GM21528 (cell line): ENCODE data around the gene ABHD16B.
"Not testable (repeated sequence)": the region's sequence is repeated elsewhere in the genome, so short reads cannot be mapped to it uniquely, and the experiment has no call there.

Experiments
- ATAC-seq: cut with Tn5 transposase; IDR thresholded peaks from one replicate; pipeline ENCODE4 v1.9.1; 2021; ENCODE audit warnings: mild to moderate bottlenecking, moderate library complexity; ENCODE audit not compliant: unreplicated experiment, low FRiP score

Gene ABHD16B

DNA sequence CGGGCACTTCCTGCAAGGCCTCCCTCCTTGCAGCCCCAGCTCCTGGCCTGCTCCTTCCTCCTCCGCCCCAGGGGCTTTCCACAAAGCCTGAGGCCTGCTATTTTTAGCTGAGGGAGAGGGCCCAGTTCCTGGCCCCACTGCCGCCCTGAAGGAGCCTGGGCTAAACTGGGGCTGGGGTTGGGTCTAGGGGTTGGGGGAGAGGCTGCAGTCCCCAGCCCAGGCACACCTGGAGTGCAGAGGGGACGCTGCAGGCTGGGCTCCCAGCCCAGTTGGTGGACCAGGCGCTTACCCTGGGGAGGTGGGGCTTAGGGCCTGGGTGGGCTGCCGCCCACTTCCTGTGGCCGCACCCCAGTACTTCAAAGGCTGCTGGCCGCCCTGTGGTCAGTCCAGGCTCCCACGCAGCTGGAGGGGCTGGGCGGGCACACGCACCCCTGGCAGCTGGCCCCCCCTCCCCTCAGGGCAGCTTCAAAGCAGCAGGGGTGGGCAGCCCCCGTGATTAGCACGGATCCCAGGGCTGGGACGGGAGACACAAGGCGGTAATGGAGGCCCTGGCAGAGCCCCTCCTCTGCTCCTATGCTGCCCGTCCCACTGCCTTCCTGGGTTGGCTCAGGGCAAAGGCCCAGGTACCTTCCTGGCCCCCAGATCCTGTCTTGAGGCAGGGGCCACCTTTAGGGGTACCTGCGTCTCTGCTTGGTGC, 7.1 kb upstream of the ABHD16B start:
- no peak for ATAC-seq

- no peak for ATAC-seq
Measured at GRCh38 chr20:63854766-63855362, 6.4 kb upstream of the ABHD16B start.

GRCh38 chr20:63855363-63856097, 5.8 kb upstream of the ABHD16B start:
- ATAC-seq: no peak

DNA sequence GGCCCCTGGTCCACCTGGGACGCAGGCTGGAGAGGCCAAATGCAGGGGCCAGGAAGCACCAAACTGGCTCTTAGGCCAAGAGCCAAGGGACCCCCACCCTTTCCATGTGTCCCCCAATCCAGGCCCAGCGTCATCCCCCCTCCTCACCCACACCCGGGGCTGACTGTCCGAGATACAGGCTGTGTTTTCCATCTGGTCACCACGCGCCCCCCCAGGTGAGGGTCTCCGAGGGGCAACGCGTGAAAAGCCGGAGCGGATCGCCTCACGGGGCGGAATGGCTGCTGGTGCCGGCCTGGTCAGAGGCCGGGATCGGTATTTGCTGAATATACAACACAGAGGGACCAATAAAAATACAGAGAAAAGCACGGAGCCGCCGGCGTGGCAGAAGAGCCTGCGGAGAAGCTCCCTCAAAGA, 5.2 kb upstream of the ABHD16B start:
- ATAC-seq: no peak

- no peak for ATAC-seq
Measured at GRCh38 chr20:63857764-63858392, 3.4 kb upstream of the ABHD16B start.

GRCh38 chr20:63858393-63859165, 2.7 kb upstream of the ABHD16B start:
- no peak for ATAC-seq

GRCh38 chr20:63859166-63859699, 2.1 kb upstream of the ABHD16B start:
- ATAC-seq: no peak

GRCh38 chr20:63860325-63861051, 810 bp upstream of the ABHD16B start:
- ATAC-seq: no peak

DNA sequence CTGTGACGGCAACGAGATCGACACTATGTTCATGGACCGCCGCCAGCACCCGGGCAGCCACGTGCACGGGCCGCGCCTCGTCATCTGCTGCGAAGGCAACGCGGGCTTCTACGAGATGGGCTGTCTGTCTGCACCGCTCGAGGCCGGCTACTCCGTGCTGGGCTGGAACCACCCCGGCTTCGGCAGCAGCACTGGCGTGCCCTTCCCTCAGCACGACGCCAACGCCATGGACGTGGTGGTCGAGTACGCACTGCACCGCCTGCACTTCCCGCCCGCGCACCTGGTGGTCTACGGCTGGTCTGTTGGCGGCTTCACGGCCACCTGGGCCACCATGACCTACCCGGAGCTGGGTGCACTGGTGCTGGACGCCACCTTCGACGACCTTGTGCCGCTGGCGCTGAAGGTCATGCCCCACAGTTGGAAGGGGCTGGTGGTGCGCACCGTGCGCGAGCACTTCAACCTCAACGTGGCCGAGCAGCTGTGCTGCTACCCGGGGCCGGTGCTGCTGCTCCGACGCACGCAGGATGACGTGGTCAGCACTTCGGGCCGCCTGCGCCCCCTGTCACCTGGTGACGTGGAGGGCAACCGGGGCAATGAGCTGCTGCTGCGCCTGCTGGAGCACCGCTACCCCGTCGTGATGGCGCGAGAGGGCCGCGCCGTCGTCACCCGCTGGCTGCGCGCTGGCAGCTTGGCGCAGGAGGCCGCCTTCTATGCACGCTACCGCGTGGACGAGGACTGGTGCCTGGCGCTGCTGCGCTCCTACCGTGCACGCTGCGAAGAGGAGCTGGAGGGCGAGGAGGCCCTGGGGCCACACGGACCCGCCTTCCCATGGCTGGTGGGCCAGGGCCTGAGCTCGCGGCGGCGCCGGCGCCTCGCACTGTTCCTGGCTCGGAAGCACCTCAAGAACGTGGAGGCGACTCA, 943 bp downstream of the ABHD16B start:
- no peak for ATAC-seq

GRCh38 chr20:63863021-63863797, 1.9 kb downstream of the ABHD16B start:
- no peak for ATAC-seq

- peak; percentile 63 for ATAC-seq
Measured at GRCh38 chr20:63863798-63864544, 2.7 kb downstream of the ABHD16B start.

- peak; percentile 3 for ATAC-seq
Measured at GRCh38 chr20:63864545-63864977, 3.3 kb downstream of the ABHD16B start.

DNA sequence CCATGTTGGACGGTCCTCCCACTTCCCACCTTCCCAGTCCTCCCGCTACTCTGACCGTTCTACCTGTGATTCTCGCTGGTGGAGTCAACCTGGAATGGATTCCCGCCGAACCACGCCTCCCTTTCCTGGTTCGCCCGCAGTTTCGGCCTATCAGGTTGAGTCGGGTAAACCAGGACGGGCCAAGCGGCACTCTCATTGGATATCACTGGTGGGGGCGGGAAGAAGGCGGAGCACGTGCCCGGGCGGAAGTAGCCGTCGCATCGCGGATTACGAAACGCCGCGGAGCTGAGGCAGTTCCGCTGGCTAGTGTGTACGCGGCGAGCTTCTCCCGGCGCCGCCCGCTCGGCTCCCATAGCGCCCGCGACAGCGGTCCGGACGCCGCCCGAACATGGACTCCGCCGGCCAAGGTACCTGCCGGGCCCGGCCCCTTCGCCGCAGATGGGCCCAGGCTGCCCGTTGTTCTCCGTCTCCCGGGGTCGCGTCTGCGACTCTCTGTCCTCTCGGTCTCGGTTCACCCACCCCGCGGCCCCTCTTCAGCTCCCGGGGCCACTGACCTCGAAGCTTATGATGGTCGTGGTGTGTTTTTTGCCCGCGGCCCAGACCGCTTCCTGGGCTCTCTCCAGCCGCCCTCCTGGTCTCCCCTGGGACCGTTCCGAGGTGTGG, 3.8 kb downstream of the ABHD16B start, which contains the start of gene TPD52L2:
Gene TPD52L2 (plus strand): TSS at position 293 of the 663 bp plus-strand sequence. CDS start 96 bp downstream, at position 389.
- ATAC-seq: peak; percentile 59

GRCh38 chr20:63867042-63867441, 5.7 kb downstream of the ABHD16B start:
- ATAC-seq: not testable (repeated sequence)

DNA sequence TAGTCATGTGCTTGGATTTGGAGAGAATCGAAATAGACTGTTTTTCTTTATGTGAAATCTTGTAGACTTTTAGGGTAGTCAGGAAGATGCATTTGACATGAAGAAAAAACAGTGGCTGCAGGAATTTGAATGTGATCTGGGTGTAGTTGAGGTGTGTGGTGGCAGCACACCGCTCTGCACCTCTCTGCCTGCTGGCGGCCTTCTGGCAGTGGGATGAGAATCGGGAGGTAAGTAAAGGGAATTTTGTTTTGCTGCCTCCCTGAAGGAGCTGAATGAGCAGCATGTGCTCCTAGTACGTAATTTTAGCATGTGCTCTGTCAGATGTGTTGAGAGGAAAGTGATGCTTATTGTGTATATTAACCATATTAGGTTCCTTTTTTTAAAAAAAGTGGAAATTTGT, 7.0 kb downstream of the ABHD16B start:
- ATAC-seq: no peak

DNA sequence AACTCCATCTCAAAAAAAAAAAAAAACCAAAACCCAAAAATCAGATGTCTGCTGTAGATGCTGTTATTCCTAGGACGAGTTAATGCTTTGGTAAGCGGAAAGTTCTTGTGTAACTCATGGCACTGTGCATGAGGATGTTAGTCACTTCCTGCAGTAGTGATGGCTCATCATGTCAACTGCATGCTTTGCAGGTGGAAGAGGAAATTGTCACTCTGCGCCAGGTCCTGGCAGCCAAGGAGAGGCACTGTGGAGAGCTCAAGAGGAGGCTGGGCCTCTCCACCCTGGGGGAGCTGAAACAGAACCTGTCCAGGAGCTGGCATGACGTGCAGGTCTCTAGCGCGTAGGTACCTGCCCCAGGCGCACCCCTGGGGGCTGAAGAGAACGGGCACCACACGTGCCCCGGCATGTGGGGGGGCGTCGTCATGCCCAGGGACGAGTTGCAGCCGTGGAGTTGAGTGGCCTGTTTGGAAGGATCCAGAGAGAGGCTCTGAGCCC, 12.2 kb downstream of the ABHD16B start:
- ATAC-seq: no peak
